Stimulated activated CD4-positive, alpha-beta T cell treated with anti-CD3 and anti-CD28 coated beads, Interleukin-12 subunit alpha, Interleukin-12 subunit beta, amount 100 ng/mL, for 24 hours (primary cell): ENCODE data around the gene NRP2.

Experiments
- DNase-seq, 2 experiments: peaks; one replicate each; pipeline ENCODE4 v3.0.0-alpha.2; 2020; ENCODE audit warnings: low read depth in 2 of 2

The NRP2 gene

GRCh38 chr2:205687641-205687956 lies 5.3 kb downstream of the NRP2 start:
- DNase-seq, result no peak

GRCh38 chr2:205688417-205689200 lies 6.3 kb downstream of the NRP2 start:
- DNase-seq, result no peak

- no peak for DNase-seq
Observed at GRCh38 chr2:205689820-205690219, 7.5 kb downstream of the NRP2 start.

GRCh38 chr2:205692104-205692503 lies 9.8 kb downstream of the NRP2 start:
- no peak for DNase-seq

GRCh38 chr2:205694256-205694655 lies 12.0 kb downstream of the NRP2 start:
- no peak for DNase-seq

- no peak for DNase-seq
Observed at GRCh38 chr2:205695460-205695991, 13.2 kb downstream of the NRP2 start.

DNA sequence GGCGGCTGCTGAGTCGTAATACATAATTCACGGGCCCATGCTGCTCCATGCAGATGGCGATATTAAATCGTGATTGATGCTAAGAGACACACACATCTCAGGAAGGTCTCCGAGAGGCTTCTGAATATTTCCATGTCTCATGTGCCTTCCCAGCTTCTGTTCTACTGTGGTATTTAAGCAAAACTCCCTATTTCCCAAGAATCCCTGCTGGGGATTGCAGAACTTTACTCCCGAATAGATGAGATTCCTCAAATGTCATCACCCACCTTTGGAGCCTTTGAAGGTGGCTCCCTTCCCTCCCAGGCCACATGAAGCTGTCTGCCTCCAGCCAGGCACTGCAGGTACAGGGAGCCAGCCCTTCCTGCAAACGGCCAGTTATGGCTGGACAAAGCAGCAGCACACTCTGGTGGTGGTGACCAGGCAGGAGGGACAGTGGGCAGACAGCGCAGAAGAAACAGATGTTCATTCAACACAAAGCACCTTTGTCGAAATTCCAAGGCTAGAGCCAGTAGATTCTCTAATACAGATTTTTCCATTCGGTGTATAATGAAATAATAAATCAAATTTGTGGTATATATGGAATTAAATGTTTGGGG lies 14.1 kb downstream of the NRP2 start:
- DNase-seq, result no peak

GRCh38 chr2:205696927-205697441 lies 14.7 kb downstream of the NRP2 start:
- no peak for DNase-seq

DNA sequence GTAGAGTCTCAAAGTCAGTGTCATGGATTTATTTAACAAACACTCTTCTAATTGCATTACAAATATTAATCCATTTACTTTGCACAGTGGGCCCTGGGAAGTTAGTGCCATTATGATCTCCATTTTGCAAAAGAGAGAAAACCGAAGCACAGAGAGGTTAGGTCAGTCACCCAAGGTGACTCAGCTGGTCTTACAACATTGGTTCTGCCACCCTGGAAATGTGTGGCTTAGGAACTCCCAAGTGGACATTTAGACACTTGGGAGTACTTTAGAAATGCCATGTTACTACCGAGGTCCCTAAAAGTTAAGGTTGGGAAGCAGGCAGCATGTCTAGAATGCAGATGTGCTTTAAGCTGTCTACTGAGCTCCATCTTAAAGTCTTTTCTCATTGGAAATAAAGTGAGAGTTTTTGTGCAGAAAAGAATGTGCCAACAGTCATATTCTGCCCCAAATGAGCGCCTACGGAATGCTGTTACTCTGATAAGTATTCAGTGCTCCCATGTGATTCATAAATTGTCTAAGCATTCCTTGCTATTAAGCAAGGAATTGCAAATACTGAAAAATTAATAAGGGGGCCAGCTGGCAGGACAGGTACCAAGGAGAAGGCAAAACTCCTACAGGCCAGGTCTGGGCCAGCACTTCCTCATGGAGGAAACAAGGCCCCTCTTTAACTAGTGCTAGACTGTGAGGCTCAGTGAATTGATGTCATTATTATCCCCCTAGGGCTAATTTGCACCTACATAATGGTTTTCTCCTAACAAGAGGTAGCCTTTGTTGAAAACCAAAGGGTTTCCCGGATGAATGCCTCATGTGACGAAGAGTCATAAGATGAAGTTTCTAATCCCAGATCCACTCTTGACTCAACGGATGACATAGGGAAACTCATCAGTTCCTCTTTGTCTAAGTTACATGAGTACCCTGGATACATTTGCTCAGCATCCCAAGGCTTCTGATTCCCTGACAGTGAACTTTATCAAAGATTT lies 16.3 kb downstream of the NRP2 start:
- DNase-seq, result no peak

DNA sequence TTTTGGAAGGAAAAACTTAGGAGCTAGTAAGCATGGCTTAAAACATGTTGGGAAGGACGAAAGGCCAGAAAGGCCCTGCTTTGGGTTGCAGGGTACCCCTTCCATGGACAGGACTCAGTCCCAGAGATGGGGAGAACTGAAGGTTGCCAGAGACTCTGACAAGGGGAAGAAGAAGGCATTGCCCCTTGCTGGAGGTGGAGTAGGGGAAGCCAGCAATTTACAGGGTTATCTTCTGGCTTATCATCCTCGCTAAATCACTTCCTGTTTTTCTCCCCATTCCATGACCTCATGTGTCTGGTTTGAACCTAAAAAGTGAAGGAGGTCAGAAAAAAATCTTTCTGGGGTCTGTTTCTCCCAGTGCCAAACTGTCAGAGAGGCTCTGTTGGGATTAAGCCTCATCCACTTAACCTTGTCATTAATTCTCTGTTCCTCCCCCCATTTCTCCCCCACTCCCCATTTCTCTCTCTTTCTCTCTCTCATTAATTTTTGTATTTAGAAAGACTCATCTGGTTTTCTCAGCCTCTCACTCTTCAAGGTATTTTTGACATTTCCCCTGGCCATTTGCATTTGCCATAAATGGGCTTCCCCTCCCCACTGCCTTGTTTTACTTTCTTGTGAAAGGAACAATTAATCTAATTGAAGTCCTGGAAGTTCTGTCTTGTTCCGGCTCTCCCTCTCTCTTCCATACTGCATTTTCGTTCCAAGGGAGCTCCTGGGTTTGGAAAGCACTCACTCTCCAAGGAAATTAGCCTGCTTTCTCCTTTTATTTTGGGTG lies 17.4 kb downstream of the NRP2 start:
- no peak for DNase-seq

DNA sequence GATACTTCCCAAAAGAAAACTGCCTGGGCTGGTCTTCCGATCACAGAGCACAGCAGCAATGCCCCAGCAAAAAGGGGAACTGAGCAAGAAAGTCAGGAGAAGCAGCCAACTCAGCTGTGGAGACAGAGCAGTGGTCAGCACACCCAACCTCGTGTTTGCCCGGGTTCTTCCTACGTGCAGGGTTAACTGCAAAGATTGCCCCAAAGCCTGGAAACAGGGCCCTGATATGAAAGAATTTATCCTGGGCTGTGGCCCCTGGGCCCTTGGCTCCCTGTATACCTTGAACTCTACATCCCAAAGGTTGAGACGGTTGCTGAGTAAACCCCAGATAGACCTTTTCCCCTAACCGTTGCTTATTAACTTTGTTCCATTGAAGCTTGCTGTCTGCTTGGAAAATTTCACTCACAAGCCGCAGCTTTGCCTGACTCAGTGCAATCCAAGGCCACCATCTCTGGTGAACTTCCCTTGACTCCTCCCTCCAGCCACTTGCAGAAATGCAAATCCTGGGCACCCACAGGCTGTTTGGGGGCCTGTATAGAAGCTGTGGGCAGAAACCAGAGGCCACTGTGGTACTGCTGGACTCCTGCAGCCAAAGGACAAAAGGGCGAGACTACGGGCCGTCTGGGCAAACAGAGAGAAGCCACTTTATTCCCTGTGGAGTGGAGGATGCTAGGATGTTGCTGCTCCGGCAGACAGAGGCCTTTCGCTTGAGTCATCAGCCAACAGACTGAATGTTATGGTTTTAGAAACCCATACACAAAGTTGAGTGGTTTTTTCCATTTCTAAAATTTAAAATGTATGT lies 18.2 kb downstream of the NRP2 start:
- no peak for DNase-seq

DNA sequence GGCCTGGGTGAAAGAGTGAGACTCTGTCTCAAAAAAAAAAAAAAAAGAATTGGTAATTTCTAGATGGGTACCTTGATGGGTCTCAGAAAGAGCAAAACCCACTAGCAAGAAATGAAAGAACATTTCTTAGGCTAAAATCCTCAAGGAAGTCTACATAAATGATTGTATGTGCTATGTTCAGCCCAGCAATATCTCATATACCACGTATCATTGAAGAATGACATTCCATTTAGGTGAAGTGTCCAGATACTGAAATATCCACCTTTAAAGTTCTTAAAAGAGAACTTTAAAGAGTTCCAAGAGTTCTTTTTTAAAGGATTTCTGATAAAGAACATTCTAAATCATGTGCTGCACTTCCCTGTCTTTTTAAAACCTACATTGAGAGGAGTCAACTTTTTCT lies 19.2 kb downstream of the NRP2 start:
- no peak for DNase-seq

- DNase-seq, result no peak
Observed at GRCh38 chr2:205702576-205702975, 20.3 kb downstream of the NRP2 start.

DNA sequence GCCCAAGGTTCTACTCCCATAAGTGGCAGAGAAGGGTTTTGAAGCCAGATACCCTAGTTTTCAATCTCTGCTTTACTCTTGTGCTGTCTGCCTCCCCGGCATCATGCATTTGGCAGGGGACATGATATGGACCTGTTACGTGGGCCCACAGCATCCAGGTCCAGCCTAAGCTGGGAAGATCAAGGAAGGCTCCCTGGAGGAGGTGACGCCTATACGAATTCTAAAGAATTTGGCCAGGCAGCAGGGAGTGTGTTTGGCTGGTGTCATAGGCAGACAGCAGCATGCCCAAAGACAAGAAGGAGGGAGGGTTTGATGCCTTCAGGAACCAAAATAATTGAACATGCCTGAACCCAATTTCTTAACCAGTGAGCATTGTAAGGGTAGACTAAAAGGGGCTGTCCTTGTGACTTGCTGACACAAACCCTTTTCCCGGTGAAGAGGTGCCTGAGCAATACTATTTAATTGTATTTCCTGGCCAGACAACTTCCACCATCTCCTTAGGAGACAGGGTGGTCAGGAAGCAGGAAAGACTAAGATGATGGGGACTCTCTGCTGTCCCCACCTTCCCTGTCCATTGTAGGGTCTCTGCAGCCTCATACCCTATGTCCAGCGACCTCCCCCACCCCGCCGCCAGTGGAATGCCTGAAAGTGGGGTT lies 21.3 kb downstream of the NRP2 start:
- DNase-seq, result no peak

- no peak for DNase-seq
Observed at GRCh38 chr2:205704127-205704741, 21.9 kb downstream of the NRP2 start.

DNA sequence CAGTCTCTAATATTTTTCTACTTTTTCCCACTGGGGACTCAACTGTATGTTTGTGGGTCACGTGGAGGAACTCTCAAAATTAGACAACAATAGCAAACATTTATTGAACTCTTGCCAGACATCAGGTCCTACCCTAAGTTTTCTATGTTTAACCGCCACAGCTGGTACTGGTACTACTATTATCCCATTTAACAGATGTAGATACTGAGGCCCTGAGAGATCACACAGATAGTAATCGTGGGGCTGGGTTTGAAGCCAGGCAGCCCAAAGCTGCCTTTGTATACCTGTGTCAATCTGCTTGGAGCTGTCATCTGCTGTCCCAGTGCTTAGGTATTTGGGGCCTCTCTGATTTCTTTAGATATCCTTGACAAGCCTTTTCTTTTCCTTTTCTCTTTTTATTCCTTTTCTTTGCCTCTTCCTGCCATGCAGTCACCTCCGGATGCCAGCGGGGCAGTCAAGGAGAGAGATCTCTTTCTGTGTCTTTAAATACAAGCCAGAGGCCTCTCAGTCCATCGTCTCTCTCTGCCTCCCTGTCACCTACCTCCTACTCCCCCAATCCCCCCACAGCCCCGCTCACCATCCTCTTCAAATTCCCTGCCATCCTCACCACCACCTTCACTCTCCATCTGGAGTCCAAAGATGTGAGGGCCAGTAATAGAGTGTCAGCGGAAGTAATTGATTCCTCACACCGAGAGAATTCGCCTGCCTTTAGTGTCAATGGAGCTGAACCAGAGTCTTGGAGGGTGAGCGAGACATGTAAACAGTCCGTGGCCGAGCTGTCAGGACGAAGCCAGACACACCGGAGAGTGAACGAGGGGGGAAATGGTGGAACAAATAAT lies 23.4 kb downstream of the NRP2 start:
- DNase-seq, result no peak

DNA sequence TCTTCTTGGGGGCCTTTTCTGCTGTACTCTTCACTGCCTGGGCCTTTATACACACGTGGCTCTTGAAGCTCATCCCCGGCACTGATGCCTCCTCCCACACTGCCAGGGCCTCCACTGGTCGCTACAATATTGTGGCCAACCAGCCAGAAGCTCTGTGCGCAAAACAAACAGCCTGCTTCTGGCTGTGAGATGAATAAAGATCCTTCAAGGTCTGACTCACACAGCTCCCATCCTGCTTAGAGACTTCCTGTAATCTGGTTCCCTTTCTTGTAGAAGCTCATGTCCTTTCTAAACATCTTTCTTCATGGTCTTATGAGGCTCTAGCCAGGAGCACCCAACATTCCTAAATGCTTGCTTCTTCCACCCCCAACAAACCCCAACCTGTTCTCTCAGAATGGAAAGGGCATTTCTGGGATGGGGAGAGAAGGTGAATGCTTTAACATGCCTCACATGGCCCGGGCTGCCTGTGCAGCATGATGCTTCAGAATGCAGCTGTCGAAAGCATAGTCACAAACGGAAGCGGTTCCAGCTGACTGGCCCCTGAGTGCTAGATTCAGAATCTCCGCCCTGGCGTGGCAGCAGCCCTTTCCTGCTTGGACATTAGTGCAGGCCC lies 24.6 kb downstream of the NRP2 start:
- peak in 1 of 2 experiments; percentile 20 for DNase-seq

DNA sequence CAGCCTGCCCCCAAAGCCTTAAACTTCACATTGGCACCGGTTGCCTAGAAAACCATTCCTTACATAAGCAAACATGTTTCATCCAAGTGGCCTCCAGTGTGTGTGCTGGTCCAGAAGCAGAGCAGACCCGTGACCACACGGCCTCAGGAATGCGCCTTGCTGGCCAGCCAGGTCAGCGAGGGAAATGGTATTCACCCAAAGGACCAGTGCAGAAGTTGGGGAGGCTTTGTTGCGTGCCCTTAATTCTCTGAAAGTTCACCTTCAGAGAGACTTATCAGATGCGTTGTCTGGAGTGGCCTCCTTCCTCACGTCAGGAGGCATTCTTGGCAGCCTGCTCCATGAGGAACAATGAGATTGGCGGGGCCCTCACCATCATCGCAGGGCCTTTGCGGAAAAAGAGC lies 25.9 kb downstream of the NRP2 start:
- no peak for DNase-seq
